ENCODE measurements around the gene GDF10. TPM values are rescaled to one million over a fixed set of nuclear protein-coding genes. Genes with fewer than 3 reads are reported as not detected.

Gene GDF10
- total RNA-seq, 1 donor from 2014 or later: not detected

DNA sequence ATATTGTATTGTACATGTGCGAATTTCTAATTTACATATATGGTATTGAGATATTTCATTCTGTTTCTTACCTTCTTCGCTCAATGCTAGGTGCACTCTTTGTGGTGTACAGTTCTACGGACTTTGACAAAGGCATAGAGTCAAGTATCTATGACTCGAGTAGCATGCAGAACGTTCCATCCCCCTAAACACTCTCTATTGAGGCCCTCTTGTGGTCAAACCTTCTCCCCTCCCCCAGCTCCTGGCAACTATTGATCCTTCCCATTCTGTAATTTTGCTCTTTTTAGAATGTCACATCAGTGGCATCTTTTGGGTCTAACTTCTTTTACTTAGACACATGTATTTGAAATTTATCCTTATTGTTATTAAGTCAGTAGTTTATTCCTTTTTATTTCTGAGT is 30.7 kb upstream of the GDF10 start:
- intact Hi-C loops (cut with micrococcal nuclease): no loop called here

DNA sequence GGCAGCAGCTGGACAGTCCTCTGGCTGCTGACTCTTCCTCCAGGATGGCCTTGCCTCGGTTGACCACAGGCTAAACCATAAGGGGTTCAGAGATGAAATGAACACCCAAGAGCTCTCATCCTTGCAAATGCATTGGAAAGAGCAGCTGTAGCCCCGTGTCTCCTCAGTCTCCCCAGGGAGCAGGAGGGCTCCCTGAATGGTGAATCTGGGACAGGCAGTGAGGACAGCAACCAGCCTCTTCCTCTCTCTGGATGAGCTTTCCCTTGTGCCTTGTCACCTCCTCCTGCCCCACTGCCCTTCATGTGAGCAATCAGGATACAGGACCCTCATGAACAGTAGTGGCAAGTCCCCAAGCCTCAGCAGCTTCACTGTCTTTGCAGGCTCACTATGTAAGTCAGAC is 23.9 kb upstream of the GDF10 start:
- intact Hi-C loops (cut with micrococcal nuclease): loop anchor here (5.0 kb wide), 1 partner anchor 36 kb away; no protein-coding TSS in a partner anchor

DNA sequence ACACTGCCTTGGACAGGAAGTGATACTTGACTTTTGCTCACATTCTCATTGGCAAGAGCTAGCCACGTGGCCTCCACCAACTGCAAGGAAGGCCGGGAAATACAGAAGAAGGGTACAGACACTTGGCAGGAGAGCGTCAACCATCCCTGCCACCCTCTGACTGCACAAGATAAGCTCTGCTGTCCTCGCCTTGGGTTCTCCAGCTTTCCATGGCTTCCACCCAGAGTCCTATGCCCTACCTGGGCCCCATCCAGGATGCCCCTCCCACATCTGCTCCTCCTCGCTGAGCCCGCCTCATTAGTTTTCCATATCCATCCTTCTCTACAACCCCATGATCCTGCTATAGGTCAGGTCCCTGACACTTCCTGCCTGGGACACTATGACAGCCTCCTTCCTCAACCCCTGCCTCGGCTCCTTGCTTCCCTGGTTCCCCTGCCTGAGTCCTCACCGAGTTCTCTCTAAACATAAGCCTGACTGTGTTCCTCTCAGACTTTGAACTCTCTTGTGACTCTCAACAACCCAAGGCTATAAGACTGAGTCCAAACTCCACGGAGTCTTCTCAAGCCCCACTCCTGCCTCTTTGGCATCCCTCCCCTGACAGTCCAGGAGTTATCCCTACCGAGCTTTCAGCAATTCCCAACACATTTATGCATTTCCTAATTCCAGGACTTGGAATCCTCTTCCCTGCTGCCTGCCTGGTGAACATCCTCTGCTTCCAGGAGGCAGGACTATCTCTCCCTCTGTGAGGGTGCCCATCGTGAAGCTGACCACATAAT is 23.2 kb upstream of the GDF10 start:
- intact Hi-C loops (cut with micrococcal nuclease): loop anchor here (1.0 to 5.0 kb wide), 2 partner anchors 15 to 36 kb away; no protein-coding TSS in a partner anchor

DNA sequence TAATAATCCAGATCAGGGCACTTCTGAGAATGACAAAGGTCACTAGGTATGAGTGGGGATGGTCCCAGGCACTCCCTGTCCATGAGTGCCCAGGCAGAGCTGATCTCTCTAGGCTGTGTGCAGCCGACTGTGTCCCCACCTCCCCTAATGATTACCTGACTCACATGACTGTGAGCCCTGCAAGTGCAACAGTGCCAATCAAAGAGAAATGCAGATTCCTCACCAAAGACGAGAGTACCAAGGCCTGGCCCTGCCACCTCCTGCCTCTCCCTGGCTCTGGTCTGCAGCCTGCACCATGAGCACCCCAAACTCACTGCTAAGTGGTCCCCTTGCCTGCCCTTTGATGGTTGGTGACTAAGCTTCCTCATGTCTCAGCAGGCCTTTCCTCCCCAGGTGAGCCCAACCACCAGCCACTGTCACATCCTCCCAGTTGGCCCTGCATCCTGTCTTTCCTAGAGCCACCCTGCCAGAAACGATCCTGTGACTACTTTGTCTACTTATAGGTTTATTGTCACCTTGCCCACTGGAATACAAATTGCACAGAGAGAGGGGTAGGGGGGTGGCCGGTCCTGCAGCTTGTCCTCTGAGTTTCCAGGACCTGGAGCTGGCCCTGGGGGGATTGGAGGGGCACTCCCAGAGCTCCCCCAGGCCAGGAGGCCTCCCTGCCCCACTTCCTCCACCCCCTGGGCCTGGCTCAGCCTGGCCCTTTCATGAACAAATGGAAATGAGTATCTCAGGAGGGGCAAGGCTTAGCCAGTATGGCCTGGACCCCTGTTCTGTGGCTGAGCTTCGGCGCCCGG is 22.4 kb upstream of the GDF10 start:
- intact Hi-C loops (cut with micrococcal nuclease): loop anchor here (1.0 to 5.0 kb wide), 2 partner anchors 16 to 35 kb away; no protein-coding TSS in a partner anchor

DNA sequence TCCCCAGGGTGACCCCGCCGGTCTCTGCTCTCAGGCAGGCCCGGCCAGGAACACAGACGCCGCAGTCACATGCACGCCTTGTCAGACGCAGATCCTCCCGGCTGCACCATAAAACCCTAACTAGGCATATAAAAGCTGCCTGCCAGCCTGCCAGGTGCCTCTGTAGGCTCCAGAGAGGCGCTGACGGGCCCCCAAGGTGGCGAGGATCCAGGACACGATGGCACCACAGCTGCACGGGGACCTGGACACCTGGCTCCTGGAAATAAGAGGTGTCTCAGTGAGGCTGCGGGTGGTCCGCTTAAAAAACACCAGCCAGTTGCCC is 21.9 kb upstream of the GDF10 start:
- intact Hi-C loops (cut with micrococcal nuclease): loop anchor here (5.0 kb wide), 1 partner anchor 34 kb away; no protein-coding TSS in a partner anchor

DNA sequence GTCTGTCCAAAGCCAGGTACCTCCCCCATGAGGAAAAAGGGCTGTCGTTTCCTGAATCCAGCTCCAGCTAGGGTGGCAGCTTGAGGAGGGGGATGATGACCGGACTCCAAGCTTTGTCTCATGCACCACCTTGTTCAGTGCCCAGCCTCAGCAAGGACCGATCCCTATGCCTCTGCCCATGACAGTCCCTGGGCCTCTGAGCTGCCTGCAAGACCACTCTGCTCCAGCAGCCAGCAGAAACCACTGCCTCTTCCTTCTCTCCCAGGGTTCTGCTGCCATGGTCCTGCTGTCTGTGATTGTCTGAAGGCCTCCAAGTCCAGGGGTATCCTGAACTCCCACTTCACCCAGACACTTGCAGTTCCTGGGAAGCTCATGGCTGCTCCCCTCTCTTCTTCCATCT is 21.3 kb upstream of the GDF10 start:
- intact Hi-C loops (cut with micrococcal nuclease): loop anchor here (5.0 kb wide), 1 partner anchor 34 kb away; no protein-coding TSS in a partner anchor

DNA sequence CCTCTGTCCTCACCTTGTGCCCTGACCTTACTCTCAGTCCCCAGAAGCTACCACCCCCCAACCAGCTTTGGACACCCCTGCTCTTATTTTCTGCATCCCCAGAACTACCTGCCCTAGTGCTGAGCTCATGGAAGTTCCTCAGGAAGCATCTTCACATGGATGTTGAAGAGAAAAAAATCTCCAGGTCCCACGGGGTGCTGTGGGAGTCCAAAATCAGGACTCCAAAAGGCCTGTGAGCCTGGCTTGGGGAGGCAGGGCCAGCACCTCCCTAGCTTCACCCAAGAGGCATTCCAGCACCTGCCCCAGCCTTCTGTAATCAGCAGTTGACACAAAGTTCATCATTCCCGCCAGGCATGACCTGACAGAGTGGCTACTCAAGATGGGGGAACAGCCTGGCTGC is 20.7 kb upstream of the GDF10 start:
- intact Hi-C loops (cut with micrococcal nuclease): loop anchor here (5.0 kb wide), 1 partner anchor 33 kb away; no protein-coding TSS in a partner anchor

DNA sequence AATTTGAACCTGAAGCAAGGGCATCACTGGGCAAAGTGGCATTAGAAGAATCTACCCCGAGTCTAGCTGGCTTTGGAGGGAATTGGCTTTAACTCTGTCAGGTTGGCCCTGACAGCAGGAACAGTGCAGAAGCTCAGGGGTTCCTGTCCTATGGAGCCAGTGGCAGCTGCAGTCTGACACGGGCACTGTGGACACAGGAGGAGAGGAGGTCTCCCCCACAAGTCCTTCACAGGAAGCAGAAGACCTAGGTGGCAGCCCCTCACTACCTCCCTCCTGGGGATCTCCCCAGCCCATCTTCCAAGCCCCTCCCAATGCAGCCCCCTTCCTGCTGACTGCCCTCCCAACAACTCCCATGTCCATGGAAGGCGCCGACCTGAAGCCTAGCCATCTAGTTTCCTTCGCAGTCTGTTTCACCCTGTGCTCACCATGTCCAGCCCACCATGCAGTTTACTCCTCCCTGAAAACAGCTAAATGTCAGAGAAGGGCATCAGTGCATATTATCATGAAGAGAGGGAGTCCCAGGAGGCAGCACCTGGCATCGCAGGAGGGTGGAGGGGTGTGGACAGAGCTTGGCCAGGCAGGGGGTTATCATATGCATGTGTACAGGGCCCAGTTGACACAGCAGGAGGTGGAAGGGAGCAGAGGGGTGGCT is 17.9 kb upstream of the GDF10 start:
- intact Hi-C loops (cut with micrococcal nuclease): no loop called here

DNA sequence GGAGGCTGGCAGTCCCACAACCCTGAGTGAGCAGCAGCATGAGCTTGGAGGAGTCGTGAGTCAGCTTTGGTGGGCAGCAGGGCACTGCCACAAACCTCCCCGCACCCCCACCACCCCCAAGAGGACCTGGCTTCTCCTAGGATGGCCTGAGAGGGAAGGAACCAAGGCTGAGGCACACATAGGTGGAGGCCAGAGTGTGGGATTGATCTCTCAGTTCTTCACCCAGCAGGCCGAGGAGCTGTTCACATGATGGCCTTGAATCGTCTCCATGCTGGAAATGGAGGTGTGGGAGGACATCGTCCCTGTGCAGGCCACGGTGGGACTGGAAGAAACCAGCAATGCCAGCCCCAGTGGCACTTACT is 17.4 kb upstream of the GDF10 start:
- intact Hi-C loops (cut with micrococcal nuclease): no loop called here

DNA sequence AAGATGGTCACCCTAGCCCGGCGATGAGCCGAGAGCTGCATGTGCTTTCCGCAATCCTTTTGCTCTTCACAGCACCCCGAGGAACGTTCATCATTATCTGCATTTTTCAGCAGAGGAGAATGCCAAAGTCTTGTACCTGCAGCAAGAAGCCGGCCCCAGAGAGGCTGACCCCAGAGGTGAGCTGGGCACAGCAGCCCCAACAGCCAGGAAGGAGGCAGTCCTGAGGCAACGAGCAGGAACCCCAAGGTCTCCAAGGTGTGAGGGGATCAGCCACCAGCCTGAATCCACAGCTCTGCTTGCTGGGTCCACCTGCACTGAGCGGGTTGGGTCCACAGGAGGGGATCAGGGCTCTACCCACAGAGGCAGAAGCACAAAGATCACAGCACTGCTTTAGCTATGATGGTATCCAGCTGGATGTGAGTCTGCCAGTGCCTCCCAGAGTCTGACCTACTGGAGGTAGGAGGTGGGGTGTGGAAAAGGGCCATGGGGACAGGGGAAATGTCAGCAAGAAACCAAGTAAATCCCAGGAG is 16.8 kb upstream of the GDF10 start:
- intact Hi-C loops (cut with micrococcal nuclease): no loop called here

DNA sequence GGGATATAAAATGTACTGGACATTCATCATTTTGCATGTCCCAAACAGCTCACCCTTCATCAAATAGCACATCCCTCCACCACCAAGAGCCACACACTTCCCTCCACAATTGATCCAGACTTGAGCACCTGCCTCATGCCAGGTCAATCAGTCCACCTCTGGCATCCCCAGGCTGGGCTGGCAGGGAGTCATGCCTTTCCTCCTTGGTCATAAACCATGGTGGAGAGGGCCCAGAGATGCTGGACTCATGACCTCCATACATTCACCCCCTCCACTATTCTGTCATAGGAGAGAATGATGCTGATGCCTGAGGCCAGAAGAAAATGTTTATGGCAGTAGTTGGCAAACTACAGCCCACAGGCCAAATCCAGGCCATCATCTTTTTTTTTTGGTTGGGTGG is 16.1 kb upstream of the GDF10 start:
- intact Hi-C loops (cut with micrococcal nuclease): no loop called here

DNA sequence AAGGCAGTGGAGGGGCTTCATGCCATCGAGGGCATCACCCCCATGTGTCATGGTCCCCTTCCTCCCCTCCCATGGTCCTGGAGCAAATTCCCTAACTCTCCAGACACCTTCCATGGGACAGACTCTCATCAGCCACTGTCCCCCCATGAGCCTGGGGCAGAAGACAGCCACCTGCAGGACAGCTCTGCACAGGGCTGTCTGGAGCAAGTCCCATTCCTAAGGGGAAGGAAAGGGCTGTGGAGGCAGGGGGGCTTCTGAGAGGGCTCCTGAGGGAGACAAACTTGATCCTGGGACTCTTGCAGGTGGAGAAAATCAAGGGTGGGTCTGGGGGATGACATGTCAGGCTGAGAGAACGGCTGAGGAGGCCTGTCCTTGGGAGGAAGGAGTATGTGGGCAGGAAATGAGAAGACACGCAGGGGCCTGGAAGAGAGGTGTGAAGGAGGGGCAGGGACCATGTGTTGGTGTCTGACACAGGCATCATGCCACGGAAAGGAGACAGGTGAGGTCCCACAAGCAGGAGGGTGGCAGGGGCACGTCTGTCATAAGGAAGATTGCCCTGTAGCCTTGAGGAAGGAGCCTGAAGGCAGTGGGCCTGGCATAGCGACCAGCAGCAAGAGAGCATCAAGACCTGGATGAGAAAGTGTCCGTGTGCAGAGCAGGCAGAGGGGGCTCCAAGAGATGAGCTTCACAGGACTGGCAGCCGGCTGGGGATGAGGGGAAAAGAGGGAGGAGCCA is 14.4 kb upstream of the GDF10 start:
- intact Hi-C loops (cut with micrococcal nuclease): no loop called here

DNA sequence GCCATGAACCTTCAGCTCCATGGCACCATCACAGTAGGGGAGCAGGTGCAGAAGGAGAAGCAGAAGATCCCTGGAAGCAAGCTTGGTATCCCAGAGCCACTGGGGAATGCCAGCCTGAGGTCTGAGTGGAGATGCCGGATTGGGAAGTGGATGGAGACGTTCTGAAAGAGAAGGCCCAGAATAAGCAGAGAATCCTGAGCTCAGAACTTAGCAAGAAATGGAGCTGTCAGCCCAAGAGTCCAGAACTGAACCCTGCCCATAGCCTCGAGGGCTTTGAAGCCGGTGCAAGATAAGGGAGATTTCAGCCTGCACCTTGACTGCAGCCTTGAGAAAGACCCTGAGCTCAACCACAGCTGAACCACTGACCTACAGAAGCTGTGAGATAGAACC is 13.9 kb upstream of the GDF10 start:
- intact Hi-C loops (cut with micrococcal nuclease): no loop called here

DNA sequence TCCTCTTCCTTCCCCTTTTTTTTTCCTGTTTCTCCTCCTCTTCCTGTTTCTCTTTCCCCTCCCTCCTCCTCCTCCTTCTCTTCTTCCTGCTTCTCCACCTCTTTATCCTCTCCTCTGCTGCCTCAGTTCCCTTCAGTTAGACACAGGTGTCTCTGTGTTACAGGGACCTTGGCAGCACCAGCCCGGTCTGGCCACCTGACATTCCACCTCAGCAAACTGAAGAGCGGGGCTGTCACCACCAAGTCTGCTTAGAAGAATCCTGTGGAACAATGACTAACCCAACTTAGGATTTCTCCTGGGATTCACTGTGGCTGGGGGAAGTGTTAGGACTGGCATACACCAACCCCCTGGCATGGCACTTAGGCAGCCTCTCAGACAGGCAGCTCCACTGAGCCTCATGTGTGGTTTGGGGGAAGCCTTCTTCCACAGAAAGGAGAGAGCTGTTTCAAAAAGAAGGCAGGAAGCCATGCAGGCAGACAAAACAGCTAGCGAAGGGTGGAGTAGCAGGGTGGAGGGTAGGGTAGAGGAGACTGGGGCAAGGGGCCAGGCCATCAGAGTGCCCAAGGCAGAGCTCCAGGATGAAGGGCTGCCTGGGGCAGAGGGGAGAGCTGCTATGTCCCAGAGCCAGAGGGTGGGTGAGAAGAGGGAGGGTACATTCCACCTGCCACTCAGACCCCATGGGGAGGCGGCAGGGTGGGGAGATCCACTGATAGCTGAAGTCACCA is 13.2 kb upstream of the GDF10 start:
- intact Hi-C loops (cut with micrococcal nuclease): no loop called here

DNA sequence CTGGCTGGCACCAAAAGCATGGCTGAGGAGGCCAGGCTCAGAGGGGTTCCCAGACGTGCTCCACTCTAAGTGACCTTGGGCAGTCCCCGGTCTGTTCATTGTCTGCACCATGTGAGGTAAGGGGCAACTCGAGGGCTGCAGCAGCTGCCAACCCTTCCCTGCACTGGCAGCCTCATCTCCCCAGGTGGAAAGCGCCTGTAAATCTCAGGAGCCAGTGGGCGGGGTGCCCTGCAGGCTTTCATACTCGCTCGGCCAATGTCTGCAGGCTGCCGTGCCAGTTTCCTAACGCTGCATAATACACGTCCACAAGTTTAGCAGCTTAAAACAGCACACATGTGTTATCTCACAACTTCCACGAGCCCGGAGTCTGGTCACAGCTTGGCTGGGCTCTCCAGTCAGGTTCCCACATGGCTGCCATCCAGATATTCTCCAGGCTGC is 12.6 kb upstream of the GDF10 start:
- intact Hi-C loops (cut with micrococcal nuclease): no loop called here

DNA sequence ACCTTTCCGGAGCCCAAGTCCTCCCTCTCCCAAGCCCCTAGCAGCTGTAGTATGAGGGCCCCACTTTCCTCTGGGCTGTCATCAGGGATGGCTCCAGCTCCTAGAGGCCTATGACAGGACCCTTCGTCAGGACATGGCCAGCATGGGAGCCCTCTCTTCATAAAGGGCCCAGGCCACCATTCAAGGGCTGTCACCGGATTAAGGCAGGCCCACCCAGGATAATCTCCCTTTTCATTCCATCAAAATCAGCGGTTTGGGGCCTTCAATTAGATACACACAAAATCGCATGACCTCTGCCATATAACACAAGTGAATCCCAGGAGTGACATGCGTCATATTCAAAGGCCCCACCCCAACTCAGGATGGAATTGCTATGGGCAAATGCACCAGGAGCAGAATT is 12.2 kb upstream of the GDF10 start:
- intact Hi-C loops (cut with micrococcal nuclease): no loop called here

DNA sequence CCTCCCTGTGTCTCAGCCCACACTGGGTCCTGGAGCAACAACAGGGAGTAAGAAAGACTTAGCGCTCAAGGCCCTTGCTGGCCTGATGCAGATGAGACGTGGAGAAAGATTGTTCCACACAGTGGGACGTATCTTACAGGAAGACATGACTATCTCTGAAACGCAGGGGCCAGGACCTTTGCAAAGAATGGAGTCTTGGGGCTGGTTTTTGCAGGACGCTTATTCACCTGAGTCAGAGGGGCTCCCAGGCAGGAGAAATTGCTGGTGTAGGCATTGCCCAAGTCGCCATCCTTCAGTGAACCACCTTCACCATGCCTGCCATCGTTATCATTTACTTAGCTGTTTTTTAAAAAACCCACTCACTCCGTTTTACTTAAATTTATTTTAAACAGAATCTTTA is 11.8 kb upstream of the GDF10 start:
- intact Hi-C loops (cut with micrococcal nuclease): no loop called here

DNA sequence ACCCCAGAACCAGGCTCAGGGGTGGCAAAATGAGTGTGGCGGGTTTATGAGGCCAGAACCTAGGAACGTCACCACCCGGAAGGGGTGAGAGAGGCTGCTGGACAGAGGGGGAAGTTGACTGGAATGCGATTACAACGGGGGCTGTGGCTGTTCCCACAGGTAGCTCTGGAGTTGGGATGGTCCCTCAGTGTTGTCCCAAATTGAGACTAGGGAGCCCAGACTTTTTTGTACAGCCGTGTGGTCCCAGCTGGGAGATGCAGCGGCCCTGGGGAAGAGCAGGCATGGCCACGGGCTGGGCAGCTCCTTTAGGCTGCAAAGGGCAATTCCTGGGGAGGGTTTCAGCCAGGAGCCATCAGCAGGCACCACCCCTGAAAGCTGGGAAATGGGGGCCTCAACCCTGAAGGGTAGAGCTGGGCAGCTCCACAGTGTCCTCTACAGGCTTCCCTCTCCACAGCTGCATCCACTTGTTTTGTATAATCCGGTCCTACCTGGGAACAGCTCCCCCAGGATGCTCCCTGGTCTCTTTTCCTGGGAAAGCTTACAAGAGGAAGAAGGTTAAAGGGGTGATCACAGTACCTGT is 11.0 kb upstream of the GDF10 start:
- intact Hi-C loops (cut with micrococcal nuclease): no loop called here

DNA sequence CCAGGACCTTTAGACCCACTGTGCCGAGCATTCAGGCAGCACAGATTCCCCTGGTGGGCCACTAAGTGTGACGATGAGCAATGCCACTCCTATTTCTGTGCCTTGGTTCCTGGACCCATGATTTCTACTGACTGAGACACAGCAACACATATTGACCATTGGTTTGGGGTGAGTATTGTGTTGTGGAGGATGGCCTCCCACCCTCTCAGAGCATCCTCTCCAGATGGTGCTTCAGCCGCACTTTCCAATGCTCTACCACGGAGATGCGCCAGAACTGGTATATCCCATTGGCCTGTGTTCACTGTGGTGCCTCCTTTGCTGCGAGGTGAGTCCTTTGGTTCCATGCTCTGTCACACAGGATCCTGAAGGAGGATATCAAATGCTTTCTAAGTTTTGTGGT is 10.1 kb upstream of the GDF10 start:
- intact Hi-C loops (cut with micrococcal nuclease): no loop called here

DNA sequence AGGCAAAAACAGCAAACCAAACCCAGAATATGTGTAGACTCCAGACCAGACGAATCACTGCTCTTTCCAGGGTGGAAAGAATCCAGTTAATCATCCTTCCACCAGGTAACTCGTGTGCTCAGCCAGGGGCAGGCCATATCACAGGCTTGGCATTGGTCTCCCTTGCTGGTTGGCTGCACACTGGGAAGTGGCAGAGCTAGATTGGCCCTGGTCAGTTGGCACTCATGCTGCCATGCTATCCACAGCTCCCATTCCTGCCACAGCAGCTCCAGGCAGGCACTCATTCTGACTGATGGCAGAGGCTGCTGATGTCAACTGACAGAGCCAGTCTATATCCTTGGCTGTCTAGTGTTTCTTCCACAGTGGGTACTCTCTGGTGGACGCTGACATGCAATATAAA is 9.7 kb upstream of the GDF10 start:
- intact Hi-C loops (cut with micrococcal nuclease): no loop called here

All from T-helper 1 cell treated with Interleukin-12 subunit alpha and Interleukin-12 subunit beta and Interleukin-4 antibody, amounts not matched to agents 30 ng/mL and 1 ng/mL, for 36 hours (primary cell).